ENCODE results near the gene GMDS.

- TF ChIP-seq CTCF (IDR thresholded peaks at IDR 0.05) = no peak
- no peak for TF ChIP-seq POLR2AphosphoS5 (IDR thresholded peaks at IDR 0.05; ENCODE audit: insufficient read depth in 1 of 2, low read depth in 1 of 2)
- TF ChIP-seq POLR2A (IDR thresholded peaks at IDR 0.05) = no peak
These were observed 667.3 kb downstream of the GMDS start for GRCh38 chr6:1577896-1578745.

Measured in vagina (tissue), 2 donors.